Upper lobe of left lung (tissue), 6 donors: Measurements from ENCODE around the gene MYOM1. TPM values are rescaled to one million over a fixed set of nuclear protein-coding genes. Genes with fewer than 3 reads are reported as not detected.

Experiments
- ATAC-seq, 2 donors: fragments of 200-7000 bp; cut with Tn5 transposase; one replicate each; pipeline ENCODE4 v1.9.1; 2022; ENCODE audit warnings: mild to moderate bottlenecking in 2 of 2, moderate library complexity in 2 of 2; ENCODE audit not compliant: low FRiP score in 2 of 2
- DNase-seq, 2 donors: peaks; one replicate each; pipeline ENCODE4 v3.0.0-alpha.2; 2019 to 2020
- H3K27ac ChIP-seq, 4 donors: fragments of 200-600 bp; sonication (generic); one replicate each; pipeline ENCODE4 v1.5.1; 2016 to 2019
- H3K27me3 ChIP-seq, 4 donors: fragments of 200-600 bp; sonication (generic); one replicate each; pipeline ENCODE4 v1.5.1; 2017 to 2019
- H3K36me3 ChIP-seq, 4 donors: fragments of 200-600 bp; sonication (generic); one replicate each; pipeline ENCODE4 v1.5.1; 2016 to 2019
- H3K4me1 ChIP-seq, 4 donors: fragments of 200-600 bp; sonication (generic); one replicate each; pipeline ENCODE4 v1.5.1; 2018 to 2019
- H3K4me3 ChIP-seq, 4 donors: fragments of 200-600 bp; sonication (generic); one replicate each; pipeline ENCODE4 v1.5.1; 2017 to 2019; ENCODE audit warnings: mild to moderate bottlenecking in 2 of 4, moderate library complexity in 1 of 4
- H3K9me3 ChIP-seq, 4 donors: fragments of 200-600 bp; sonication (generic); one replicate each; pipeline ENCODE4 v1.5.1; 2018 to 2019
- EP300 ChIP-seq, 4 donors: sonication (generic); formaldehyde crosslinking; IDR thresholded peaks; one replicate each; pipeline ENCODE4 v1.5.1; 2017; ENCODE audit warnings: antibody characterized with exemption in 4 of 4, control low read depth in 2 of 4
- POLR2A ChIP-seq, 4 donors: fragments of 450-650 bp; IDR thresholded peaks; one replicate each; pipeline ENCODE4 v1.5.1; 2016 to 2017; ENCODE audit warnings: antibody characterized with exemption in 4 of 4, mild to moderate bottlenecking in 2 of 4
- POLR2AphosphoS5 ChIP-seq, 2 donors: sonication (generic); formaldehyde crosslinking; IDR thresholded peaks; one replicate each; pipeline ENCODE4 v1.5.1; 2017; ENCODE audit warnings: antibody characterized with exemption in 2 of 2
- WGBS, 2 donors: methylation state at CpG; one replicate each; pipeline ENCODE4 v1.1.5; 2017 to 2018; 5-methylcytosine and 5-hydroxymethylcytosine counted together
- total RNA-seq, 6 donors: library from RNA; depleted of rRNA in 4 of 6; stranded (reverse); fragments of >200 nt in 4 of 6; gene quantifications; one replicate each; pipeline versions ENCODE4 v1.1.0 to v1.2.1, GENCODE V29; 2016 to 2021
- TF ChIP-seq, protein P1 (sequence below), 6 experiments: fragments of 450-650 bp in 4 of 6; fragments of 200-600 bp in 2 of 6; sonication (generic) in 2 of 6; IDR thresholded peaks; one replicate each; pipeline ENCODE4 v1.5.1; 2016 to 2019; ENCODE audit warnings: antibody characterized with exemption in 6 of 6
- donor health status: DM: no; HTN: no; CAD: no; lungs with moderate emphysema.
- donor health status: DM: no; HTN: yes; CAD: no; lungs with severe emphysema.

The MYOM1 gene
- total RNA-seq, 6 donors from 2014 or later: 0.76 to 11.2 (median 2.2) TPM

DNA sequence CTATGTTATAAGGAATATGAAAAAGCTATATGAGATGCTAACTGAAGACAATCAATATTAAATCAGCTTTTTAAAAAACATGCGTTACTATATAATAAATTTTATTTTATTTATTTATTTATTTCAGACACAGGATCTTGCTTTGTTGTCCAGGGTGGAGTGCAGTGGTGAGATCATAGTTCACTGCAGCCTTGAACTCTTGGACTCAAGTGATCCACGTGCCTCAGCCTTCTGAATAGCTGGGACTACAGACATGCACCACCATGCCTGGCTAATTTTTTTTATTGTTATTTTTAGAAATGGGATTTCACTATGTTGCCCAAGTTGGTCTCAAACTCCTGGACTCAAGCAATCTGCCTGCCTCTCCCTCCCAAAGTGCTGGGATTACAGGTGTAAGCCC lies 89.4 kb downstream of the MYOM1 start:
- Histone ChIP-seq H3K4me1 (no peaks in the 10 kb centered on the region), H3K4me3 (no peak overlapping the region), H3K36me3 (no peaks in the 10 kb centered on the region), H3K27me3 (no peaks in the 10 kb centered on the region), H3K9me3 (no peaks in the 10 kb centered on the region), H3K27ac (no peak overlapping the region)
- ATAC-seq (no peak), DNase-seq (no peak)
- TF ChIP-seq POLR2A (IDR thresholded peaks at IDR 0.05) (no peak), EP300 (IDR thresholded peaks at IDR 0.05) (no peak), POLR2AphosphoS5 (IDR thresholded peaks at IDR 0.05) (no peak)
- TF ChIP-seq, protein P1, sequence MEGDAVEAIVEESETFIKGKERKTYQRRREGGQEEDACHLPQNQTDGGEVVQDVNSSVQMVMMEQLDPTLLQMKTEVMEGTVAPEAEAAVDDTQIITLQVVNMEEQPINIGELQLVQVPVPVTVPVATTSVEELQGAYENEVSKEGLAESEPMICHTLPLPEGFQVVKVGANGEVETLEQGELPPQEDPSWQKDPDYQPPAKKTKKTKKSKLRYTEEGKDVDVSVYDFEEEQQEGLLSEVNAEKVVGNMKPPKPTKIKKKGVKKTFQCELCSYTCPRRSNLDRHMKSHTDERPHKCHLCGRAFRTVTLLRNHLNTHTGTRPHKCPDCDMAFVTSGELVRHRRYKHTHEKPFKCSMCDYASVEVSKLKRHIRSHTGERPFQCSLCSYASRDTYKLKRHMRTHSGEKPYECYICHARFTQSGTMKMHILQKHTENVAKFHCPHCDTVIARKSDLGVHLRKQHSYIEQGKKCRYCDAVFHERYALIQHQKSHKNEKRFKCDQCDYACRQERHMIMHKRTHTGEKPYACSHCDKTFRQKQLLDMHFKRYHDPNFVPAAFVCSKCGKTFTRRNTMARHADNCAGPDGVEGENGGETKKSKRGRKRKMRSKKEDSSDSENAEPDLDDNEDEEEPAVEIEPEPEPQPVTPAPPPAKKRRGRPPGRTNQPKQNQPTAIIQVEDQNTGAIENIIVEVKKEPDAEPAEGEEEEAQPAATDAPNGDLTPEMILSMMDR (IDR thresholded peaks at IDR 0.05): no peak
- 39 to 61% methylated on average over 2 of the region's 2 CpGs for WGBS, 2 donors

DNA sequence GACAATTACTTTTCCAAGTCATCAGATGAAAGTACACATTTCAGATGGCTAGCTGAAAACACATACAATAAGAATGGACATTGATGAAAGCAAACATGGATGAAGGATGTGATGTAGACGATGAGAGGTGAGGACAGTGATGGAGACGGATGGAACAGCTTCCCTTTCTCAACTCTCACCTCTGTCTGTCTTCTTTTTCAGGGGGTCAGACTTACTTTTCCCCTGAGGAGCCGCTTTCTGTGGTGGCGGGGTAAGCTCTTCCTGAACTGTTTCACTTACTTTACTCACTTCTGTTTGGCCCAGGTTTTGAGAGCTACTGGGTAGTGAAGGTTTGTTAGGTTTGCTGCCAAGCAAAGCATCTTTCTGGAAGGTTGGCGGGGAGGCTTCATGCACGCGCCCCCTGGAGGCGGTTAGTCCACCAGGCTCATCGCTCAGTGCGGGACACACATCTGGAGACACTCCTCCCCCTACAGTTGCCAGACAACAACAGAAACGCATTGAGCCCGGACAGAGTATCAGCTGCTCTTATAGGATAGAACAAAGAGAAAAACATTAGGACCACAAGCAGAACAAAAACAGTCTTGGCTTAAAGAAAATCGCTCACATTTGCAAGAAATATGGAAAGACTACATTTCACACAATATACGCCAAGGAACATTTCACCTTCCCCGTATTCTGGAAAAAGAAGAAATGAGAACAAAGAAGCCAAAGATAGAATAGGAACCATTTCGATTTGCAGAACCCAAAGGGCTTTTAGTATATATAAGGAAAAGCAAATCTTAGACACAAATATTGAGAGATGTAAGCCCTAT lies 90.5 kb downstream of the MYOM1 start:
- no peaks in the 10 kb centered on the region for H3K9me3 ChIP-seq
- 22 to 23% methylated on average over 16 of the region's 16 CpGs for WGBS, 2 donors
- TF ChIP-seq POLR2A (IDR thresholded peaks at IDR 0.05): no peak
- TF ChIP-seq, protein P1 (IDR thresholded peaks at IDR 0.05): peak; percentile 64 to 82 (median 78)
- H3K27me3 ChIP-seq: no peaks in the 10 kb centered on the region
- no peaks in the 10 kb centered on the region for H3K36me3 ChIP-seq
- DNase-seq: peak; percentile 84 to 88
- no peak overlapping the region for H3K27ac ChIP-seq
- no peak overlapping the region for H3K4me3 ChIP-seq
- ATAC-seq: peak; percentile 82 to 95
- H3K4me1 ChIP-seq: no peaks in the 10 kb centered on the region

DNA sequence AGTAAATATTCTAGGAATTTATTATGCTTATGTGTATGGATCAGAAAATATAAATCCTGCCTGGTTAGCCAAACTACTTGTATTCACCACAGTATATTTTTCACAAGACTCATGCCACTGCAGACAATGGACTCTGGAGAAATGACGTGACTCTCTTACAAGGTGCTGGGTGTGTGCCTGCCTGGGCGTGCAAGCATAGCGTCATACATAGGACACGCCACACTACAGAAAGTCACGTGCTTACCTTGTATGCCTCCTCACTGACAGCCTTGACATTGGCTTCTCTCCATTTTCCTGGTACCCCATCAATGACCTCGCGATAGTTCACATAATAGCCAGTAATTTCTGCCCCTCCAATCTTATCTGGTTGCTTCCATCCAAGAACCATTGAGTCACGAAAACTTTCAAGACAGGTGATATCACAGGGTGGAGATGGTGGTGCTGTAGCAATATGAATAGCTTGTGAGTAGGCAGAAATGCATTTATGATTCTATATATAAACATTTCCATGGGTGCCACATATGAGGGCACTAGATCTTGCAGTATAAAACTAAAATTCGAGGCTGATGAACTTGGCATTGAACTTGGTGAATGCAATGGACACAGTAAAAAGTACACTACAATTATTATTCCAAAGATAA lies 93.2 kb downstream of the MYOM1 start:
- Histone ChIP-seq H3K27ac (no peak overlapping the region), H3K4me1 (no peaks in the 10 kb centered on the region), H3K9me3 (no peaks in the 10 kb centered on the region), H3K36me3 (no peaks in the 10 kb centered on the region), H3K27me3 (no peaks in the 10 kb centered on the region), H3K4me3 (no peak overlapping the region)
- TF ChIP-seq, protein P1 (IDR thresholded peaks at IDR 0.05): no peak
- no peak for TF ChIP-seq EP300 (IDR thresholded peaks at IDR 0.05)
- TF ChIP-seq POLR2A (IDR thresholded peaks at IDR 0.05): no peak
- TF ChIP-seq POLR2AphosphoS5 (IDR thresholded peaks at IDR 0.05): no peak
- DNase-seq: no peak
- WGBS, 2 donors: 86 to 91% methylated on average over 9 of the region's 9 CpGs
- ATAC-seq: no peak

DNA sequence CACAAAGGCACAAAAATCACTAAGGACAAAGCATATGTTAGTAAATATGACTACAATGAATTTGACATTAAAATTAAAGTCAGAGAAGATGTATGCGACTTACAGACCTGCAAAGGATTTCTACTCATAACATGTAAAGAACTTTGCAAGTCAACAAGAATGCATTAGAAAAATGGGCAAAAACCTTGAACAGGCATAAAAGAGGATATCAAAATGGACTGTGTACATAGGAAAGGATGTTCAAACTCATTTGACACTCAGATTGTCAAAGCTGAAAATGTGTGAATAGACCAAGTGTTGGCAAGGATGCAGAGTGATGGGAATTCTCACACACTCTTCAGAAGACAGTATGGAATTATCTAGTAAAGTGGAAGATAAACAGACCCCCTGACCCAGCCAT lies 94.9 kb downstream of the MYOM1 start:
- no peaks in the 10 kb centered on the region for H3K9me3 ChIP-seq
- TF ChIP-seq EP300 (IDR thresholded peaks at IDR 0.05): no peak
- TF ChIP-seq, protein P1 (IDR thresholded peaks at IDR 0.05): no peak
- no peak for TF ChIP-seq POLR2AphosphoS5 (IDR thresholded peaks at IDR 0.05)
- TF ChIP-seq POLR2A (IDR thresholded peaks at IDR 0.05): no peak
- 92 to 100% methylated on average over 1 of the region's 1 CpG for WGBS, 2 donors
- no peak for DNase-seq
- no peaks in the 10 kb centered on the region for H3K27me3 ChIP-seq
- no peak for ATAC-seq
- H3K4me1 ChIP-seq: peaks cover 0 to 4% (median 0%) of the 10 kb centered on the region in 4 donors
- no peak overlapping the region for H3K27ac ChIP-seq
- no peaks in the 10 kb centered on the region for H3K36me3 ChIP-seq
- no peak overlapping the region for H3K4me3 ChIP-seq
